ENCODE measurements around the gene CHD6.

CHD6 gene

DNA sequence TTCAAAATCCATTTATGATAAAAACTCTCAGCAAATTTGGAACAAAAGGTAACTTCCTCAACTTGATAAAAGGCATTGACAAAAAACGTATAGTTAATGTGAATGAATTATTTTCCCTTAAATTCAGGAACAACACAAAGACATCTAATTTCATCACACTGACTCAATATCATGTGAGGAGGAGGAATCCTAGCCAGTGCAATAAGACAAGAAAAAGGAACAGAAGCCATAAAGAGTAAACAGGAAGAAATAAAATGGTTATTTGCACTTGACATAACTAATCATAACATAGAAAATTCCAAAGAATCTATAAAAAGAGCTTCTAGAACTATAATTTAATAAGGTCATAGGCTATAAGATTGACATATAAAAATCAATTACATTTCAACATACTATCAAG, 31.4 kb downstream of the CHD6 start:
- DNase-seq = no peak

DNA sequence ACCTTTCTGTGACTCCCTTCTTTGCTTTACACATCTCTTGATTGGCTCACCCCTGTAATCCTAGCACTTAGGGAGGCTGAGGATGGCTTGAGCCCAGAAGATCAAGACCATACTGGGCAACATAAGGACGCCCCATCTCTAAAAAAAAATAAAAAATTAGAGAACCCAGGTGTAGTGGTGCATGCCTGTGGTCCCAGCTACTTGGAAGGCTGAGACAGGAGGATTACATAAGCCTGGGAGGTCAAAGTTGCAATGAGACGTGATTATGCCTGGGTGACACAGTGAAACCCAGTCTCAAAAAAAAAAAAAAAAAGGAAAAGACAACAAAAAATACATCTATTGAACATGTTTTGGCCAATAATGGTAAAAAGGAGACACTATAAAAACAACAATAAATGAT, 37.8 kb downstream of the CHD6 start:
- DNase-seq = no peak

DNA sequence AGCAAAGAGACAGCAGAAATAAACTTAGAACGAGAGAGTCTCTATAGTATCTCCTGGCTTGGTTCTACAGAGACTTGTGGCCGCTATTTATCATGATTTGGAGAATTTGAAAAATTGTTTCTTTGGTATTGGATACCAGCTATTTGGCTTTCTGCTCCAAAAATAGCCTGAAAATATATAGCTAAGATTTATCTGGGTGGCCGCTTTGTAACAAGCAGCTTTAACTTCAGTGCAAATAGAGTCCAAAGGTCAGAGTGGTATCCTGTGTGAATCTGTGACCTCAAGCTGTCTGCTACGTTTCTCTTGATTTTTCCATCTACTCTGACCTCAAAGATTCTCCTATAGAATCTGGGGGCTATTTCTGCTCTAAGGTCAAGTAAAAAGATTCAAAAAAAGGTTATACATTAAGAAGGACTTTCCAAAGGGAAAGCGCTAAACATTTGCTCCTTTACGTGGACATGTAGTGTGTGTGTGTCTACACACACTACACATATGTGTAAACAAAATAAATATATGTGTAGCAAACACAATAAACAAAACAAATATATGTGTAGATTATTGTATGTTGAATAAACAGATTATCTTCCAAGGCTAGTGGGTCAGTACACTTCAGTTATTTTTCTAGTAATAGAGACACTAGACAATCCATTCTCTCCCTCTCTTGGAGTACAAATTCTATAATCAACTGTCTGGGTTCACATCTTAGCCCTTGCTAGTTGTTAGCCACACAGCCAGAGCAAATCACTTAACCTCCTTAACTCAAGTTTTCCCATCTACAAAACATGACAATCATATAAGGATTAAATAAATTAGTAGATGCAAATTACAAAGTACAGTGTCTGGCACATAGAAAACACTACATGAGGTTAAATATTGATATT, 40.8 kb downstream of the CHD6 start:
- DNase-seq = no peak

DNA sequence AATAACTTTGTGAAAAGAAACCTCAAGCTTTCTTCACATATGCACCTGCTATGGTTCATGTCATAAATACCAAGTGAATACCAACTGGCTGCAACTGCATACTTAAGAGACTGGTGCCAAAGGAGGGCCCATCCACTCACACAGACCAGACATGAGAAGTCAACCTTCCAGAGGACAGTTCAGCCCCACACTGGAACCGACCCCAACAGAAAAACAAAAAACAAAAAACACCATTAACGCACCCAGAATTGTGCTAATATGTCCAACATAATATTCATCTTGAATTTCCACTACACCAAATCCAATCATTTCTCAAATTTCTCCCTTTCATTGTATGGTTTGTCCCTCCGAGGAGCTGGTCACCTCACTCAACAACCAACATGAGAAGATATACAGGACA, 42.8 kb downstream of the CHD6 start:
- DNase-seq = no peak

DNA sequence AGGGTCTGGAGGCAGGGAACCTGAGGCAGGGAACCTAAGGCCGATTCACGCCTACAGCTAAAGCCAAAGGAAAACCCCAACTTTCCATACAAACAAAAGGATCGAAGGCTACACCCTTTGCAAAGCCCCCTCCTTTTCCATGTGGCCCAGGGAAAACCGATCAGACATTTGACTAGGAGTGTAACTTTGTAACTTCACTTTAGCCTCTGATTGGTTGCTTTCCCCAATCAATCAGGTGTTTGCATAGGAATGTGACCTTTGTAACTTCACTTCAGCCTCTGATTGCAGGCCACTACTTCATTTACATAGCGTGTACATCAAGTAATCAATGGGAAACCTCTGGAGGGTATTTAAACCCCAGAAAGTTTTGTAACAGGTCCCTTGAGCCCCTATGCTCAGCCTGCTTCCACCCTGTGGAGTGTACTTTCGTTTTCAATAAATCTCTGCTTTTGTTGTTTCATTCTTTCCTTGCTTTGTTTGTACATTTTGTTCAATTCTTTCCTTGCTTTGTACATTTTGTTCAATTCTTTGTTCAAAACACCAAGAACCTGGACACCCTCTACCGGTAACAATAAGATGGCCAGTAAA, 43.3 kb downstream of the CHD6 start:
- no peak for DNase-seq

DNA sequence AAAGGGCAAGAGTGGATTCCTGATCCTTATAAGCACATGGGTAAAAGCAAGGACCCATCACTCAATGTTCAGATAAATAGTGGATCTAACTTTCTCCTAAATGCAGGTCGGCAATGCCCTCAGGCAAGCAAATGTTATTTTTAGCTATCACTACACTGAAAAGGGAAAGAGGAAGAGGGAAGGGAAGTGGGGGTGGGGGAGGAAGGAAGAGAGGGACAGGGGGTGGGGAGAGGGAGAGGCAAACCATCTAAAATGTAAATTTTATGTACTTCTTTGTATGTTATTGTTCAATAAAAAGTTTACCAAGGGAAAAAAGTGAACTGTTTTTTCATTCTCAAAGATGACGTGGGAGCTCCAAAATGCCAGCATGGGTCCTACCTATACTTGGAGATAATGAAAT, 44.2 kb downstream of the CHD6 start:
- DNase-seq = no peak

DNA sequence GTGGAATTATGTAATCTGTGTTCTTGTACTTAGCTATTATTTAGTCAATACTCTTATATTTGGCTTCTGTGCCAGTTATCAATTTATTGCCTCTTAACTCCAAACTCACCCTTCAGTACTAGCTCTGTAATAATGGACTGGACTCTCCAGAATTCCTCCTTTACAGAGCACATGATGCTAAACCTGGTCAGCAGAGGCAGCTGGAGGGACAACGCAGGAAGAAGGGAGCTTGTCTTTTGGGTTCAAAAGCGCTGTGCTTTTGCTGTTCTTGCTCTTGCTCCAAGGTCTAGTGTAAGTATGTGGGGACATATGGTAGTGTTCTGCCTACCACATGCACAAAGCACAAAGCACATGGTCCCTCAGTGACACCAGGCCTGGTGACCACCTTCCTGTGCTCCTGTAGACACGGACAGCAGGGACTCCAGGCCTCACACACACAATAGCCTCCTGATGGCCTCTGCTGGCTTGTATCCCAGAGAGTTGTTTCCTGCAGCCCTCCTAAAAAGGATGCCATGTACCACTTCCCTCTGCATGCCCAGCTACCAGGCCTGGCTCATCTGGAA, 46.1 kb downstream of the CHD6 start:
- DNase-seq = no peak

DNA sequence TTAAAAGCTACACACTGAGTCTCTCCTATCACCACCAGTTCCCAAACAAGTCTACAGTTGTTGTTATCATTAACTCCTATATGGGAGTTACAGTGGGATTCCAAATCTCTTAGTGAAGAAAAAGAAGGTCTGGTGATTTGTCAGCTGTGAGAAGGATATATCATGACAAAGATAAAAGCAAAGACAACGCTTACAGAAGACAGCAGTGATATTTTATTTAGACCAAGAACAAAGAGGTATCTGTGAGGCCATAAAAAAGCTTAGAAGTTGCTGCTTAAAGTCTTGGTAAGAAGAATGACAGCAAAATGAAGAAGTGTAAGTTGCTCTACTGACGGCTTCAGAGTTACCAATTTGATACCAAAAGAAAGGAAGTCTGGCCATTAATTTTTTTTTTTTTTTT, 47.2 kb downstream of the CHD6 start:
- DNase-seq = no peak

DNA sequence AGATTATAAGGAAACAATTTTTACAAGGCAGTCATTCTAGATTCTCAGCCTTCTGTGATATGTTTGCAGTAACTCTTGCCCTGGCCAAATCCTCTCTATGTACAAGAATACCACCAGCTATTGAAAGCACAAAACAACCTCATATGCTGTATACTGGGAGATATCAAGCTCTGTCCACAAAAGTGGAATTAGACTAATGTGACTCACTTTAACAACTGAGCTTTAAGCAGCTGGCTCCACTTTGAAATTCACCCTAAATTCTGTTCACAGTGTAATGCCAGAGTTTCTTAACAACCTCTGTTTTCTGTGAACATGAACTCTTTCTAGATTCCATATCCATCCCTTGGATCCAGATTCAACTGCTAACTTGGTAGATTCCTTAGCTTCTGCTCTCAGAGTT, 47.6 kb downstream of the CHD6 start:
- no peak for DNase-seq

DNA sequence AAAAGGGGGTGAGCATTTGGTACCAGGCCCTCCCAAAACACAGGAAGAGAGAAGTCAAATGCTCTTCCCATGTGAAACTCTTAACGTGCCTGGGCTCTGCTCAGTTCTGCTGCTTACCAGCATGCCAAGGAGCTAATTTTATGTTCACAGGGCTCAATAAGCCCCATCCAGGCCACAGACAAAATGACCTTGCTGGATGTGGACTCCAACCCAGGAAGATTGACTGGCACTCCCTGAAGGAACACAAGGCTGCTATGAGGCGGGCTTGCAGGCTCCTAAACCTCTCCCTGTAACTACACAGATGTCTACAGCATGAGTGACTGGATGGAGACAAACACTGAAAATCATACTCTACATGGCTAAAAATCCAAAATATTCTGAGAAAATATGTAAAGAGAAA, 50.6 kb downstream of the CHD6 start:
- no peak for DNase-seq

DNA sequence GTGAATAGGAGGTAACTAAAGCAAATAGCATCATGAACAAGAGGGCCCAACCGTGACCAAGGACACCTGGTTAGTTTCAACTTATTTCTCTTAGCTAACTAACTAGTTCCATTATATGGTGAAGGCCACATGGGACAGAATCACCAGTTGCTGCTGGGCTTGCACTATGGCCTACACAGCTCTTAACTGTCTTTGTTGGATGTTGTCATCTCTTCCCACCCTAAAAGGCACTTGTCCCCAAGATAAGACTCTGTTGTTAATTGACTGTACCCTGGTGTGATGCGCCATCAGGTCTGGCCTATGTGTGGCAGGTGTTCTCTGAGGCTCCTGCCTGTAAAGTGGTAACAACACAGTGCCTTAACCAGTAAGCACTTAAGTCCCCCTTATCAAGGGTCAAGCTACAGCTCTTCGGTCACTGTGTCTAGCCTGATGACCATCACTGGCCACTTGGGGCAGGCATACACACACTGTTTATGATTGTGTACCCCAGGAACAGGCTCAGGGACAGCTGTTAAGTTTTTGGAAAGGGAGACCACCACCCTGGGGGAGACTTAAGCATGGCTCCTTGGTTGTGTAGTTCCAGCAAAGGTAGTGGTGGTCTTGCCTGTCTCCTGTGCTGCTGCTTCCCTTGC, 51.2 kb downstream of the CHD6 start:
- DNase-seq = no peak

DNA sequence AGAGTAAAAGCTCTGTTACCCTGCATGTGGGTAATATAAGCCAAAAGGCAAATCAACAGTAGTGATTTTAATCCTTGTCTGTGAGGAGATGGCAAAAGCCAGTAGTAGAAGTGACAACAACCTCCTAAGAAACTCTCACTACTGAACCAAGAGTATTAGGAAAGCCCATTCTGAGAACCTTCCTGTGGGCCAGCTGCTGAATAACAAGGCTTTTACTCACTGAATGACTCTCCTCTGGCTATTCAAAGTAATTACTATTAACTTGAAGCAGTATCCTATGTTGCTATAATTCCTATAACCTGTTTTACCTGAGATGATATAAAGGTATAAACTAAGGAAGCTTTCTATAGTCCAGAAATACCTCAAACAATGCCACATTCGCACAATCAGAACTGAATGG, 55.1 kb downstream of the CHD6 start:
- no peak for DNase-seq

DNA sequence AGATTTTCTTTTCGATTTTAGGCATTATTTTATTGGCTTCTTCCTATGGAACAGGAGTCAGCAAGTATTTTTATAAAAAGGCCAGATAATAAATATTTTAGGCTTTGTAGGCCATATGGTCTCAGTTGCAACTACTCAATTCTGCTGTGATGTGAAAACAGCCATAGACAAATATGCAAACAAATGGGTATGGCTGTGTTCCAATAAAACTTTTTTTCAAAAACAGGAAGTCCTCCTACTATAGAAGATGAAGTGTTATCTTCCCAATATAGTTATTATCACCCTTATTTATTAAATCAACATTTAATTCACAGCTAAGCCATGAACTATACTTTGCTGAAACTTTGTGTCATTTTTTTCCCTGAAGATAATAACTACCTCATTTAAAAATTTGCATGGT, 57.2 kb downstream of the CHD6 start:
- DNase-seq = no peak

DNA sequence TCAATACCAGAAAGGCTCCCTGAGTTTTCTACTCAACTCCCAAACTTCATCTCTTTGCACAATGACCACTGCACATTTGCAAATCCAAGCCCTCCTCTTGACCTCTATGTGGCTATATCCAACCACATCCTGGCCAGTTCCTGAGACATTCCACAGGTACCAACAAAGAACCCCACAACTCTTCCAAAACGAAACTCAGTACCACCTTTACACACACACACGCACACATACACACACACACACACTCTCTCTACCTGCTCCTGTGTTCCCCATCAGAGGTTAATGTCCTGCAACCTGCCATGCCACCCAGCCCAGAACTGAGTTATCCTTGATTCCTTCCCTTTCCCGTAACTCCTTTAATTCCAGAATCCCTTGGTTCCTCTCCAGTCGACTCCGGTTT, 58.5 kb downstream of the CHD6 start:
- DNase-seq = no peak

DNA sequence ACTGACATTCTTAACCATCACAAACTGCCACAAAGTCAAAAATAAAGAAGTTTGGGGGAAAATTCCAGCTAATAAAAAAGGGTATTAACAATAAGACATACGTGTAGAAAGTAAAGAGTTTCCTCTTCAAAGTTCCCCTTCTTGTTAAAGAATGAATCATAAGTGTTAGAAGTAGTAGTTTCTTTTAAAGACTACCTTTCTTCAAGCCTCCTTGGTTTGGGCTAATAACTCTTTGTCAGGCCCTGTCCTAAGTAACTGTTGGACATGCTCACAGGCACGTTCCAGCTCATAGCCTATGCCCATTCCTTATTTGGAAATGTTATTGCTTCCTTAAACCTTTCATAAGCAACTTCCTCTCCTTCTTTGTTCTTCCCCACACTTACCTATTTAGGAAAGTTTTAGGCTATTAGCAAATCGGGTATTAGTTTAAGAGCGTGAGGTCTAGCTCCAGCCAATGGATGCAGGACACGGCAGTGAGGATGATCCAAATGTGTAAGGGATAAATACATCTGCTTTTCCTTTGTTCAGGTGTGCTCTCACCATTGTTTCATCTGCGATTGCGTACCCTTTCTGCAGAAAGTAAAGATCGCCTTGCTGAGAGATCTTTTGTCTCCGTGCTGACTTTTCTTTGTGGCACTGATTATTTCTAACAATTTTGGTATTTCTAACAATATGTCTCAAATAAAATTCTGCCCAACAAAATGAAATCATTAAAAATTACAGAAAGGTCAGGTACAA, 64.9 kb downstream of the CHD6 start:
- no peak for DNase-seq

DNA sequence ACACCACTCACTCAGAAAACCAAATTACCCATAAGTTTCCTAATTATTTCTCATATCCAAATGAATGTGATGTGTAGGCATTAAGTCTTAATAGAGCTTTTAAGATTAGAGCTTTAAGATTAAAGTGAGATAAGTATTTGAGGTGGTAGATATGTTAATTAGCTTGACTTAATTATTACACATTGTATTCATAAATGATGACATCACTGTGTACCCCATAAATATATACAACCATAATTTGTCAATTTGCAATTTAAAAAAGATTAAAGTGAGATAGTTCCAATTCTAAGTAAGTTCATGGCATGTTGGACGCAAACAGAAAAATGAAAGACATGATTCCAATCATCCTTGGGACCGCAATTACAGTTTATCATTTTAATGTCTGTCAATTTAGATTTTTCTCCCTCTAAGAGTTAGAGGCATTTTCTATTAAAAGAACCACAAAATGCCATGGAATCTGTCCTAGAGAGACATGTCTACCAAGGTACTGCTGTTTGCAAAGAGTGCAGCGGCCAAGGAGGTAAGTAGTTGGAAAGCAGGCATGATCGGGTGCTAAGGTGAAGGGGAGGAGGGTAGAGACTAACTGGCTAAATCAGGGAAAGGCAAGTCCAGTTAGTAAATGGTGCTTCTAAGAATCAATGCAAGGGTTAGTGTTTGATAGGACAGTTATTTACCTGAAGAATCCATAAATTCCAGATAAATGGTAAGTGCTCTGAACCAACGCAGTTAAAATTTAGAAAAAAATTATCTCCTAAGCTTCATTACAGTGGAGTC, 65.7 kb downstream of the CHD6 start:
- no peak for DNase-seq

DNA sequence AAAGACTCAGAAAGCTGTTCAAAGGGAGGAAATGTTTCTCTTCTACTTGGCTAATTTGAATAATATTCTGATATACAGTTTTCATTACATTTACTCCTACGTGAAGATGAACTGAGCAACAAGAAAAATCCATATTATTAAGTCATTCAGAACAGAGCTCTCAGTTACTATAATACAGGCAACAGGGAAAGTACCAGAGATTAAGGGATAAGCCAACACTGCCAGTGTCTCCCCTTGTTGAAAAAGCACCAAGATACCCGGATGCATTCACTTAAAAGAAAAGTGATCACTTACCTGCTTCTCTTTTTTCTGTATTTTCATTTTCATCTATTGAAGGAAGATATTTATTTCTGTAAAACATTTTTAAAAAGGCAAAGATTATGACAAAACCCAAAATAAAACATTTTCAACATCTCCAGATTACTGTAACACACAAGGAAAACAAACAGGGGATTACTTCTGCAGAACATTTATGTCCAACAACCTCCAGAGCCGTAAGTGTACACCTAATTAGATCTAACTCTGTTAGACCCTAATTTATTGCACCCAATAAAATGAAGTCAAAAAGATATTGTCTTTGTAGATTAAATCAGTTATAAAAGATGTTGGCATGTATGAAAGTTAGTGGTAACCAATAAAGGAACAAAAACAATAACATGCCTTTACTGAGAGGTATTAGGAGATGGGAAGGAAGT, 67.0 kb downstream of the CHD6 start:
- DNase-seq = no peak

DNA sequence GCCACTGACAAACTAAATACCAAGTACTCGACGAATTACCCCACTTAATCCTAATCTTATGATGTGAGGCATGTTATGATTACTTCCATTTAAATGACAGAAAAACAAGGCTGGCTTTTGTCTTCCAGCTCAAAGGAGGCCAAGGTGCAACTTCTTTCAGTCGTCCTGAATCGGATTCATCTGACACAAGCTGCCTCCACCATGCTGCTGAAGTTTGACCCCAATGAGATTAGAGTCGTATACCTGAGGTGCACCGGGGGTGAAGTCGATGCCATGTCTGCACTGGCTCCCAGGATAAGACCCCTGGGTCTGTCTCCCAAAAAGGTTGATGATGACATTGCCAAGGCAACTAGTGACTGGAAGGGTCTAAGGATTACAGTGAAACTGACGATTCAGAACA, 71.0 kb downstream of the CHD6 start:
- no peak for DNase-seq

DNA sequence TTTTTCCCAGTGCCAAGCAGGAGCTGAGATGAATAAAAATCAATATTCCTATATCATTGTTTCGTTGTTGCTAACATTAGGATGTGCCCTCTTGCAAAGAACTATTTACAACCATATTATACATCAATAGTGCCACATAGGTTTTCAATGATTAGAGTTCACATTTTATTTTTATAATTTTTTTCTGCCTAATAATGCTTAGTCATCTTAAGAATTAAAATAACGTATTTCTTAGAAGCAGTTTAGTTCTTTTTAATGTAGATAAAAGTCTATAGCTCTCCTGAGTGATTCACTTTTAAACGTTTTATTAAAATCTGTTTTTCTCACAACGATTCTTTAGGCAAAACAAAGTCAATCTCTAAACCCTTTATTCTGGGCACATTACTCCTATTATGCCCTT, 71.6 kb downstream of the CHD6 start:
- no peak for DNase-seq

DNA sequence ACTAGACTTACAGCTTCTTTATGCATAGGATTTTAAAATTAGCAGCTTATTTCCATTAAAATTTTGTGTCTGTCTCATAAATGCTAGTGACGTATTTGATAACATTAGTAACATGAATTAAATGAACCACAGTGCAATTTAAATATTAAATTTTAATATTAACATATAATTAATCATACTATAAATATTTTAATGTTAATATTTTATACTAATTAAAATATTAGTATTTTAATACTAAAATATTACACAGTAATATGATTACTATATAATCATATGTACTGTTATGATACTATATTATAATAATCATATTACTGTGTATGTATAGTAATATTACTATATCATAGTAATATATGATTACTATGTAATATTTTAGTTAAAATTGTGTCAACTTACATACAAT, 73.7 kb downstream of the CHD6 start:
- DNase-seq = no peak

DNA sequence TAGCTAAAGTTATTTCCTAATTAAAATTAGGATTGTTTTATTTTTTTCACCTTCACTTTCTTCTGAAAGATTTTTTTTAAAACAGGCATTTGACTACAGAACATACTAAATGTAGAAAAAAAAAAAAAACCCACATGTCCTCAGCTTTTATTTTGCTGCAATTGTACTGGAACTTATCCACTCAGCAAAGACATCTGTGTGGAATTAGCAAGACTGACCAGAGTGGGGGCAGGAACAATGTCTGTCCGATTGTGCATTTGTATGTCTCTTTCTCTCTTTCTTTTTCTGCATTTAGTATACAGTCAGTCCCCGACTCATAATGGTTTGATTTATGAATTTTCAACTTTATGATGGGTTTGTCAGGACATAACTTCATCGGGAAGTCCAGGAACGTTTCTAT, 77.3 kb downstream of the CHD6 start:
- DNase-seq = no peak

DNA sequence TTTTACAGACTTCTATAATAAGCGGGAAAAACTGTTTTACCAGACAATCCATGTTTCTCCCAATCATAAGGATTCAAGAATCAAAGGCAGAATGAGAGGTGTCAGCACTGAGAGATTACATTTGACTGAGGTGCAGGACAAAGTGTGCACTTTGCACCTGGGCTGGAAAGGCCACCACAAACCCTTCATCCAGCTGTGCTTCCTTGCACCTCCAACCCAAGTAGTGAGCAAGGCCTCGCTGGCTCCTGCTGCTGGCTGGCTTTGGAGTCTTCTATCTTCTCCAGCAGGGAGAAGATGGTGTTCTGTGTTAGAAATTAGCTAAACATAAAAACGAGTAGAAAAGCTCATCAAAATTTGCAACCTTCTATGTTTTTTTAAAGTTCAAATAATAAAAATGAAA, 77.7 kb downstream of the CHD6 start:
- DNase-seq = no peak
